ENCODE data around the gene PKDCC. TPM values are rescaled to one million over a fixed set of nuclear protein-coding genes. Genes with fewer than 3 reads are reported as not detected.

Gene PKDCC
- total and polyA plus RNA-seq, 2 of the 8 experiments (the other 6 are each of a cell fraction or from before 2014, with no cell fraction given): 49.9 to 80.1 TPM

DNA sequence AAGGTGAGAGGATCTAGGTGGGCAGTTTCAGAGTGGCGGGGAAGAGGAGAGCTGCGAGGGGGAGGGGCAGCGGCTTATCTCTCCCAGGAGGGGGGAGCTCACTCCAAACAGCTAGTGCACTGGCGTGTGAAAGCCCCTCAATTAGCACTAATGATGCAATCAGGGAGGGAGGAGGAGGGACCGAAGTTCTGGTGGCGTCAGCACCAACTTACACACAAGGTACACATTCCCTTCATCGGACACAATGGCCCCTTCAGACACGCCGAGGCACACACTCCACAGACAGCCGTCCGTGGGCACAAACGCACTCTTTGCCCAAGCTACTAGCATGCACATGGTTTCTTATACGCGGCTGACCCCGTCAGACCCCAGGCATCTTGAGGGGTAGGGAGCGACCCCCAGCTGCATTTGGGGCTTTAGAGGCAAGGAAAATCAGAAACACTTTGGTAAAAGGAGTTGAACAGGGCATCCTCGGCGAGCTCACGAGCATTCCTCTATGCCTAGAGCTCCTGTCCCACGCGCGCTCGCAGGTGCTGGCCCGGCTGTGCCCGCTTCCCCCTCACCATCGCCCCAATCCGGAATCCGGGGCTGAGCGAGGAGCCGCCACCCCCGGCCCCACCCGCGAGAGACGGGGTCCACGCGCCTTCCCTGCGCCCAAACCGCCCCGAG lies 868 bp upstream of the PKDCC start (continued):
- TF ChIP-seq RXRA (IDR thresholded peaks at IDR 0.05; ENCODE audit: insufficient read depth, low read depth, low read length): no peak
- TF ChIP-seq EGR1 (IDR thresholded peaks at IDR 0.05; ENCODE audit: borderline replicate concordance, low read depth, low read length): no peak
- no peak for TF ChIP-seq SAP30 (IDR thresholded peaks at IDR 0.05; ENCODE audit: insufficient read depth, insufficient replicate concordance, low read length)
- TF ChIP-seq GTF2F1 (IDR thresholded peaks at IDR 0.05; ENCODE audit: borderline replicate concordance, low read depth, low read length): no peak
- peak; percentile 65; the same call in 1 of the 2 replicates for TF ChIP-seq TAF1 (IDR thresholded peaks at IDR 0.05; ENCODE audit: low read depth, low read length)
- no peak for TF ChIP-seq POU5F1 (IDR thresholded peaks at IDR 0.05; ENCODE audit: low read depth, low read length)
- TF ChIP-seq CBX5 (IDR thresholded peaks at IDR 0.05; ENCODE audit: low read depth, low read length): no peak
- TF ChIP-seq RNF2 (IDR thresholded peaks at IDR 0.05; ENCODE audit: borderline replicate concordance, low read depth, low read length, missing control alignments, poor library complexity, severe bottlenecking): no peak
- TF ChIP-seq BCL11A (IDR thresholded peaks at IDR 0.05; ENCODE audit: low read depth in 2 of 2, low read length in 2 of 2): no peak
- TF ChIP-seq JUN (IDR thresholded peaks at IDR 0.05; ENCODE audit: low read depth, low read length): peak; percentile 34; the same call in 1 of the 2 replicates
- peak; percentile 98 for TF ChIP-seq CEBPB (IDR thresholded peaks at IDR 0.05; ENCODE audit: low read depth, low read length)
- no peak for TF ChIP-seq SUZ12 (IDR thresholded peaks at IDR 0.05; ENCODE audit: low read length)
- no peak for TF ChIP-seq CHD1 (IDR thresholded peaks at IDR 0.05; ENCODE audit: low read depth, low read length)
- TF ChIP-seq HDAC2 (IDR thresholded peaks at IDR 0.05; ENCODE audit: borderline replicate concordance in 1 of 2, low read depth in 2 of 2, low read length in 2 of 2): peak in 1 of 2 experiments; percentile 8; a peak in 1 of 4 replicates
- TF ChIP-seq NRF1 (IDR thresholded peaks at IDR 0.05; ENCODE audit: low read depth, low read length): no peak
- TF ChIP-seq TBP (IDR thresholded peaks at IDR 0.05; ENCODE audit: low read depth, low read length): peak; percentile 55; the same call in 1 of the 2 replicates
- peak; percentile 87 for TF ChIP-seq JUND (IDR thresholded peaks at IDR 0.05; ENCODE audit: low read length)
- no peak for TF ChIP-seq TCF12 (IDR thresholded peaks at IDR 0.05; ENCODE audit: low read depth, low read length)
- TF ChIP-seq, protein P1, sequence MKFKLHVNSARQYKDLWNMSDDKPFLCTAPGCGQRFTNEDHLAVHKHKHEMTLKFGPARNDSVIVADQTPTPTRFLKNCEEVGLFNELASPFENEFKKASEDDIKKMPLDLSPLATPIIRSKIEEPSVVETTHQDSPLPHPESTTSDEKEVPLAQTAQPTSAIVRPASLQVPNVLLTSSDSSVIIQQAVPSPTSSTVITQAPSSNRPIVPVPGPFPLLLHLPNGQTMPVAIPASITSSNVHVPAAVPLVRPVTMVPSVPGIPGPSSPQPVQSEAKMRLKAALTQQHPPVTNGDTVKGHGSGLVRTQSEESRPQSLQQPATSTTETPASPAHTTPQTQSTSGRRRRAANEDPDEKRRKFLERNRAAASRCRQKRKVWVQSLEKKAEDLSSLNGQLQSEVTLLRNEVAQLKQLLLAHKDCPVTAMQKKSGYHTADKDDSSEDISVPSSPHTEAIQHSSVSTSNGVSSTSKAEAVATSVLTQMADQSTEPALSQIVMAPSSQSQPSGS (IDR thresholded peaks at IDR 0.05; ENCODE audit: low read length): peak; percentile 84; the same call in 1 of the 2 replicates
